Adrenal gland (tissue), 12 donors: ENCODE results near the gene LY6G6F. TPM values are rescaled to one million over a fixed set of nuclear protein-coding genes. Genes with fewer than 3 reads are reported as not detected.

Experiments used
- DNase-seq, 7 donors: peaks; one replicate each; pipeline ENCODE4 v3.0.0-alpha.2; 2019 to 2020
- H3K27ac ChIP-seq, 5 donors: fragments of 200-600 bp; sonication (generic) in 4 of 5; 1 replicate in 3 of 5; 2 replicates in 2 of 5; pipeline versions ENCODE4 v1.5.1 to v1.8.0; 2016 to 2020; ENCODE audit warnings: mild to moderate bottlenecking in 1 of 5
- H3K27me3 ChIP-seq: fragments of 200-600 bp; 2 replicates; pipeline ENCODE4 v1.8.0; 2021
- H3K36me3 ChIP-seq, 2 donors: fragments of 200-600 bp; replicated peaks in 1 of 2; 1 replicate in 1 of 2; 2 replicates in 1 of 2; pipeline versions ENCODE4 v1.5.1 to v1.8.0; 2018 to 2022
- H3K4me1 ChIP-seq, 2 donors: fragments of 200-600 bp; replicated peaks in 1 of 2; 1 replicate in 1 of 2; 2 replicates in 1 of 2; pipeline versions ENCODE4 v1.5.1 to v1.8.0; 2018 to 2021
- H3K4me3 ChIP-seq, 4 donors: fragments of 200-600 bp; sonication (generic) in 3 of 4; one replicate each; pipeline ENCODE4 v1.5.1; 2016 to 2018
- H3K9me3 ChIP-seq, 3 donors: fragments of 200-600 bp; sonication (generic) in 1 of 3; replicated peaks in 1 of 3; 1 replicate in 2 of 3; 2 replicates in 1 of 3; pipeline versions ENCODE4 v1.5.1 to v1.8.0; 2016 to 2021
- POLR2A ChIP-seq, 2 donors: fragments of 450-650 bp; IDR thresholded peaks; one replicate each; pipeline ENCODE4 v1.6.1; 2017; ENCODE audit warnings: antibody characterized with exemption in 2 of 2, mild to moderate bottlenecking in 2 of 2, moderate library complexity in 1 of 2
- WGBS, 4 donors: extraction: QIAGEN DNeasy Blood & Tissue Kit in 2 of 4; methylation state at CpG; one replicate each; pipeline versions ENCODE4 v1.1.5 to v1.1.7; 2013 to 2017; 5-methylcytosine and 5-hydroxymethylcytosine counted together
- intact Hi-C, 2 donors: fragments of 100-400 bp; cut with DNase I; formaldehyde crosslinking; loops; one replicate each; pipeline versions ENCODE4 v1.14.1 to v1.15.0; 2022 to 2023
- polyA plus RNA-seq, 3 donors: library from polyadenylated mRNA; stranded (reverse); fragments of 200-250 nt in 2 of 3; fragments of 350-450 nt in 1 of 3; fragmentation: Illumina TruSeq in 1 of 3; extraction: RNeasy Lipid Tissue Mini Kit (QIAGEN cat#74804) in 1 of 3; gene quantifications; one replicate each; pipeline ENCODE4 v1.2.3, GENCODE V29; 2013 to 2014
- total RNA-seq, 9 donors: library from RNA; depleted of rRNA in 4 of 9; stranded (reverse); fragments of >200 nt in 4 of 9; fragments of 120-200 nt in 1 of 9; fragmentation: NEBNext Ultra II Directional in 1 of 9; extraction: Animal tissue kit (Norgen Biotek cat#: 25700) in 1 of 9; gene quantifications; one replicate each; pipeline versions ENCODE4 v1.1.0 to v1.2.4, GENCODE V29; 2013 to 2023
- TF ChIP-seq, protein P1 (sequence below), 6 experiments: fragments of 450-650 bp in 4 of 6; fragments of 200-600 bp in 2 of 6; sonication (generic) in 1 of 6; IDR thresholded peaks; 1 replicate in 5 of 6; 2 replicates in 1 of 6; pipeline versions ENCODE4 v1.5.1 to v1.8.0; 2016 to 2021; ENCODE audit warnings: antibody characterized with exemption in 6 of 6, mild to moderate bottlenecking in 2 of 6, moderate library complexity in 1 of 6
- donor health status: healthy with polysubstance abuse.
- donor health status: Bipolar disorder and iron deficiency.
- donor health status: DM: yes; HTN: yes; CAD: no.
- donor health status: DM: no; HTN: no; CAD: no.
- donor health status: DM: no; HTN: no; CAD: no.
- donor health status: DM: yes; HTN: yes; CAD: no.

Gene LY6G6F
- total and polyA plus RNA-seq, 12 donors, result 0.44 TPM; not detected in 11

DNA sequence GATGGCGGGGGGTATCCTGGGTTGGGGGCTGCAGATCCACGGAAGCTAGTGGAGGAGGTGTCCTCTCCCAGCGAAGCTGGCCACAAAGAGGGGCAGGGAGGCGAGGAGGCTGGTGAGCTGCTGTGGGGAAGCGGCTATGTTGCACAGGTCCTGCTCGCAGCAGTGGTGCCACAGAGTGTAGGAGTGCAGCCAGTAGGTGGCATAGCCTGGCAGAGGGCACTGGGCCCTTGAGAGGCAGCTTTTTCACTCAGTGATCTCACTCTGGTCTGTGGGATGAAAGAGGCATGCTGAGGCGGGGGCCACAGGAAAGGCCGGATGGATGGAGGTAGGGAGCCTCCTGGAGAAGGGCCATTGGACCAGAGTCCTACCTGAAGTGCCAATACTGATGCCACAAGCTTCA is 5.6 kb downstream of the LY6G6F start:
- H3K4me1 ChIP-seq, result no peaks in the 10 kb centered on the region
- WGBS, 4 donors, result 72 to 85% (median 80%) methylated on average over 6 to 8 of the region's 8 CpGs
- DNase-seq, result no peak
- no peaks in the 10 kb centered on the region for H3K9me3 ChIP-seq
- TF ChIP-seq POLR2A (IDR thresholded peaks at IDR 0.05), result no peak
- TF ChIP-seq, protein P1, sequence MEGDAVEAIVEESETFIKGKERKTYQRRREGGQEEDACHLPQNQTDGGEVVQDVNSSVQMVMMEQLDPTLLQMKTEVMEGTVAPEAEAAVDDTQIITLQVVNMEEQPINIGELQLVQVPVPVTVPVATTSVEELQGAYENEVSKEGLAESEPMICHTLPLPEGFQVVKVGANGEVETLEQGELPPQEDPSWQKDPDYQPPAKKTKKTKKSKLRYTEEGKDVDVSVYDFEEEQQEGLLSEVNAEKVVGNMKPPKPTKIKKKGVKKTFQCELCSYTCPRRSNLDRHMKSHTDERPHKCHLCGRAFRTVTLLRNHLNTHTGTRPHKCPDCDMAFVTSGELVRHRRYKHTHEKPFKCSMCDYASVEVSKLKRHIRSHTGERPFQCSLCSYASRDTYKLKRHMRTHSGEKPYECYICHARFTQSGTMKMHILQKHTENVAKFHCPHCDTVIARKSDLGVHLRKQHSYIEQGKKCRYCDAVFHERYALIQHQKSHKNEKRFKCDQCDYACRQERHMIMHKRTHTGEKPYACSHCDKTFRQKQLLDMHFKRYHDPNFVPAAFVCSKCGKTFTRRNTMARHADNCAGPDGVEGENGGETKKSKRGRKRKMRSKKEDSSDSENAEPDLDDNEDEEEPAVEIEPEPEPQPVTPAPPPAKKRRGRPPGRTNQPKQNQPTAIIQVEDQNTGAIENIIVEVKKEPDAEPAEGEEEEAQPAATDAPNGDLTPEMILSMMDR (IDR thresholded peaks at IDR 0.05), result no peak
- intact Hi-C loops, result no loop called here
- H3K27ac ChIP-seq, result no peak overlapping the region
- H3K4me3 ChIP-seq, result no peak overlapping the region
- H3K36me3 ChIP-seq, result no peaks in the 10 kb centered on the region
- H3K27me3 ChIP-seq, result no peaks in the 10 kb centered on the region

DNA sequence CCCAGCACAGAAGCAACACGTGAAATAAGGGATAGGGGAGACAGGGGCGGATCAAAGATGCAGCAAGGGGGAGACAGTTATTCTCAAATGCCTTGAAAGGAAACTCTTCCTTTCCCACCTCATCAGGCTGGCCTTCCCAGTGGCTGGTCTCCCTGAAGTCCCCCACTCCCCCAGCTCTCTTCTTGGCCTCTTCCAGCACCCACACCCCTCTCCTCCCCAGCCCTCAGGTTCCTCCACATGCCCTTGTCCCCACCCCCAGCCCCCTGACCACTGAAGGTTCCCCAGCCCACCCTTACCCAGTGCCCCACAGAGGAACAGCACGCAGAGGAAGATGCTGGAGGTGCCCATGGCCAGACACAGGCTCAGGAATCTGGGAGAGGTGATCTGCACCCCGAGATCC is 6.8 kb downstream of the LY6G6F start:
- Histone ChIP-seq H3K36me3 (no peaks in the 10 kb centered on the region), H3K9me3 (no peaks in the 10 kb centered on the region), H3K27me3 (no peaks in the 10 kb centered on the region), H3K4me1 (no peaks in the 10 kb centered on the region), H3K27ac (no peak overlapping the region), H3K4me3 (no peak overlapping the region)
- TF ChIP-seq, protein P1 (IDR thresholded peaks at IDR 0.05), result no peak
- no peak for TF ChIP-seq POLR2A (IDR thresholded peaks at IDR 0.05)
- intact Hi-C loops, result no loop called here
- no peak for DNase-seq
- WGBS, 4 donors, result 57 to 87% (median 79%) methylated on average over 4 of the region's 4 CpGs

DNA sequence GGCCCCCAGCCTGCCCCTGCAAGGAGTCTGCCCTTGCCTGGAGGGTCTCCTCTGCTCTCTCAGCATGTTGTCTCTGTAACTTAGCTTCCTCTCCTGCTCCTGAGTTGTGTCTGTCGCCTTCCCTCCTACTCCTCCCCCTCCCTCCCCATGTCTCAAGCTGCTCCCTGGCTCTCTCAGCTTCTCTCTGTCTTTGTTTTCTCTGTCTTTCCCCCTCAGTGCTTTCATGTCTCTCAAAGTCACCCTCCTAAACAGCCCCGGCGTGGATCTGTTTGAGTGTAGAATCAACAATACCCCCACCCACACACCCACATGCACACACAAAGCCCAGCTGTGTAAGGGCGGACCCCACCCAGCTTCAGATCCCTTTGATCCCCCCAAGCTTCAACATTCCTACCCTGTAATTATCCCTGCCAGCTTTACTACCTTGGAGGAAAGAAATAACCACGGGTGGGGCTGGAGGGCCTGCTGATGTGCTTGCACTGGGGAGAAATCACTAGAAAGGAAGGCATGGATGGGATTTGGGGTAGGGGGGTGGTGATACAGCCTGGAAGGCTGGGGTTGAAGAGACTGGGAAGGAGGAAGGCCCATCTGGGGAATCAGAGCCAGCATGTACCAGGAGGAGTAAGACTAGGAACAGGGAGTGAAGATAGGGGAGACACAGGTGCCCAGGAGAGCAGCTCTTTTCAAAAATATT is 7.5 kb downstream of the LY6G6F start:
- DNase-seq, result no peak
- Histone ChIP-seq H3K36me3 (no peaks in the 10 kb centered on the region), H3K27ac (no peak overlapping the region), H3K4me3 (no peak overlapping the region), H3K9me3 (no peaks in the 10 kb centered on the region), H3K4me1 (no peaks in the 10 kb centered on the region), H3K27me3 (no peaks in the 10 kb centered on the region)
- intact Hi-C loops, result no loop called here
- WGBS, 4 donors, result 55 to 66% (median 58%) methylated on average over 5 of the region's 5 CpGs
- no peak for TF ChIP-seq POLR2A (IDR thresholded peaks at IDR 0.05)
- TF ChIP-seq, protein P1 (IDR thresholded peaks at IDR 0.05), result no peak

DNA sequence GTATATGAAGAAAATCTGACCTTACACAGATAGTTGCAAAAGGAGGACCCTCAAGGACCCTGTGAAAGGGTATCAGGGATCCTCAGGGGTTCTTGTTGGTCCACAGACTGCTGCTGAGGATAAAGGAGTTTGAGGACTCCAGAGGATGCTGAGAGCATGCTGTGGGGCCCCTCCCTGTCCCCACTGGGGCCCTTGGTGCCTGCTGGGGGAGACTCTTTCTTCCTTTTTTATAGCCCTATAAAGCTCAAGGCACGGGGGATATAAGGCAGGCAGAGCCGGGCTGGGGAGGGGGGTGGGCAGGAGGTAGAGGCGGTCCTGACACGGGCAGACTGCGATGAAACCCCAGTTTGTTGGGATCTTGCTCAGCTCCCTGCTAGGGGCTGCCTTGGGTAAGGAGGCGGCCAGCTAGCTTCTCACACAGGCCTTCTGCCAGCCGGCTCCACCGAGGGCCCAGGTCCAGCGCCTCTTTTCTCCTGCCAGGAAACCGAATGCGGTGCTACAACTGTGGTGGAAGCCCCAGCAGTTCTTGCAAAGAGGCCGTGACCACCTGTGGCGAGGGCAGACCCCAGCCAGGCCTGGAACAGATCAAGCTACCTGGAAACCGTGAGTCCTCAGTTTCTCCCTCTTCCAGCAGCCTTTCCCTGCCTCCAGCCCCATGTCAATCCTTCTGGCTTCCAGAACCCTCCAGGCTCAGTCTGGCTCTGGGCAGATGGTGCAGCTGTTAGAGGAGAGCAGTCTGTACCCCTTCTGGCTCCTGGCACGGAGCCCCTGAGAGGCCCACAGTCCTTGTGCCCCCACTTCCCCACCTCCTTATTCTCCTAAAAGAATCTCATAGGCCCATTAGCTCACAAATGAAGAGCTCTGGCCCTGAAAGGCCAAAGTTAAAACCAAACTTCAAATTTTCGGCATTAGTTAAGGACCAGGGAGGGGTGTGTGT is 8.6 kb downstream of the LY6G6F start, which contains the start of gene LY6G6D:
LY6G6D (plus strand) TSS at position 327 of the 937 bp plus-strand sequence; CDS start at position 335, 8 bp downstream.
- intact Hi-C loops, result no loop called here
- DNase-seq, result no peak
- no peak within 1 kb of the TSS for H3K27ac ChIP-seq
- TF ChIP-seq POLR2A (IDR thresholded peaks at IDR 0.05), result no peak
- TF ChIP-seq, protein P1 (IDR thresholded peaks at IDR 0.05), result no peak
- WGBS, 4 donors, result 75 to 89% (median 82%) methylated on average over 5 to 16 of the region's 16 CpGs
- H3K9me3 ChIP-seq, result no peaks in the 10 kb centered on the region
- no peak within 1 kb of the TSS for H3K4me3 ChIP-seq
- no peaks in the 10 kb centered on the region for H3K4me1 ChIP-seq
- H3K27me3 ChIP-seq, result no peaks in the 10 kb centered on the region
- no peaks in the 10 kb centered on the region for H3K36me3 ChIP-seq
